ENCODE measurements around the gene TMEM37. TPM values are rescaled to one million over a fixed set of nuclear protein-coding genes. Genes with fewer than 3 reads are reported as not detected.

TMEM37 gene
- total RNA-seq, 2 experiments from 2014 or later = not detected

GRCh38 chr2:119449521-119449920, 17.9 kb downstream of the TMEM37 start:
- H3K9me3 Mint-ChIP-seq = no peaks in the 10 kb centered on the region
- H3K4me3 Mint-ChIP-seq = no peak overlapping the region

GRCh38 chr2:119451336-119452050, 19.8 kb downstream of the TMEM37 start:
- Mint-ChIP-seq H3K4me3 (no peak overlapping the region), H3K9me3 (peaks cover 2% of the 10 kb centered on the region), H3K36me3 (no peaks in the 10 kb centered on the region), H3K27me3 (peaks cover 40% of the 10 kb centered on the region), H3K4me1 (no peaks in the 10 kb centered on the region), H3K27ac (no peak overlapping the region)
- DNase-seq = no peak

More at GRCh38 chr2:119449521-119449920, 17.9 kb downstream of the TMEM37 start:
- Mint-ChIP-seq H3K36me3 (no peaks in the 10 kb centered on the region), H3K27me3 (peaks cover 29% of the 10 kb centered on the region), H3K4me1 (no peaks in the 10 kb centered on the region), H3K27ac (no peak overlapping the region)
- DNase-seq = no peak

- peaks cover 2% of the 10 kb centered on the region for H3K9me3 Mint-ChIP-seq
- H3K27ac Mint-ChIP-seq = no peak overlapping the region
- no peak overlapping the region for H3K4me3 Mint-ChIP-seq
- H3K27me3 Mint-ChIP-seq = peaks cover 34% of the 10 kb centered on the region
- H3K36me3 Mint-ChIP-seq = no peaks in the 10 kb centered on the region
- no peaks in the 10 kb centered on the region for H3K4me1 Mint-ChIP-seq
- no peak for DNase-seq
Measured at GRCh38 chr2:119453972-119454593, 22.4 kb downstream of the TMEM37 start.

- Mint-ChIP-seq H3K36me3 (no peaks in the 10 kb centered on the region), H3K27ac (no peak overlapping the region)
Measured at GRCh38 chr2:119455066-119455718, 23.5 kb downstream of the TMEM37 start.

GRCh38 chr2:119460076-119460475, 28.4 kb downstream of the TMEM37 start:
- no peak for DNase-seq
- Mint-ChIP-seq H3K36me3 (no peaks in the 10 kb centered on the region), H3K9me3 (peaks cover 2% of the 10 kb centered on the region), H3K4me3 (no peak overlapping the region), H3K27me3 (peaks cover 14% of the 10 kb centered on the region), H3K27ac (no peak overlapping the region), H3K4me1 (no peaks in the 10 kb centered on the region)

More at GRCh38 chr2:119455066-119455718, 23.5 kb downstream of the TMEM37 start:
- Mint-ChIP-seq H3K9me3 (peaks cover 2% of the 10 kb centered on the region), H3K4me3 (no peak overlapping the region), H3K27me3 (peaks cover 28% of the 10 kb centered on the region), H3K4me1 (no peaks in the 10 kb centered on the region)
- no peak for DNase-seq

GRCh38 chr2:119461811-119462210, 30.2 kb downstream of the TMEM37 start:
- no peak for DNase-seq
- H3K4me3 Mint-ChIP-seq = no peak overlapping the region
- no peaks in the 10 kb centered on the region for H3K4me1 Mint-ChIP-seq
- H3K36me3 Mint-ChIP-seq = no peaks in the 10 kb centered on the region
- no peaks in the 10 kb centered on the region for H3K9me3 Mint-ChIP-seq
- peaks cover 3% of the 10 kb centered on the region for H3K27me3 Mint-ChIP-seq
- H3K27ac Mint-ChIP-seq = no peak overlapping the region

GRCh38 chr2:119462574-119462973, 30.9 kb downstream of the TMEM37 start:
- H3K4me3 Mint-ChIP-seq = no peak overlapping the region
- no peaks in the 10 kb centered on the region for H3K36me3 Mint-ChIP-seq
- H3K27me3 Mint-ChIP-seq = peaks cover 5% of the 10 kb centered on the region
- DNase-seq = no peak
- H3K27ac Mint-ChIP-seq = no peak overlapping the region
- H3K9me3 Mint-ChIP-seq = no peaks in the 10 kb centered on the region
- H3K4me1 Mint-ChIP-seq = no peaks in the 10 kb centered on the region

- Mint-ChIP-seq H3K27me3 (peaks cover 5% of the 10 kb centered on the region), H3K4me1 (no peaks in the 10 kb centered on the region), H3K4me3 (no peak overlapping the region), H3K36me3 (no peaks in the 10 kb centered on the region), H3K27ac (no peak overlapping the region), H3K9me3 (no peaks in the 10 kb centered on the region)
- DNase-seq = no peak
Measured at GRCh38 chr2:119463136-119463535, 31.5 kb downstream of the TMEM37 start.

GRCh38 chr2:119463990-119464389, 32.3 kb downstream of the TMEM37 start:
- no peak for DNase-seq
- Mint-ChIP-seq H3K27ac (no peak overlapping the region), H3K27me3 (peaks cover 5% of the 10 kb centered on the region), H3K4me1 (no peaks in the 10 kb centered on the region), H3K36me3 (no peaks in the 10 kb centered on the region), H3K4me3 (no peak overlapping the region), H3K9me3 (no peaks in the 10 kb centered on the region)

GRCh38 chr2:119464981-119465380, 33.3 kb downstream of the TMEM37 start:
- no peak for DNase-seq
- Mint-ChIP-seq H3K4me1 (no peaks in the 10 kb centered on the region), H3K4me3 (no peak overlapping the region), H3K9me3 (no peaks in the 10 kb centered on the region), H3K27me3 (peaks cover 5% of the 10 kb centered on the region), H3K36me3 (no peaks in the 10 kb centered on the region), H3K27ac (no peak overlapping the region)

GRCh38 chr2:119465687-119466086, 34.0 kb downstream of the TMEM37 start:
- Mint-ChIP-seq H3K4me3 (no peak overlapping the region), H3K4me1 (no peaks in the 10 kb centered on the region), H3K36me3 (no peaks in the 10 kb centered on the region), H3K9me3 (no peaks in the 10 kb centered on the region), H3K27ac (no peak overlapping the region), H3K27me3 (peaks cover 5% of the 10 kb centered on the region)
- no peak for DNase-seq

- Mint-ChIP-seq H3K27ac (no peak overlapping the region), H3K9me3 (no peaks in the 10 kb centered on the region), H3K4me3 (no peak overlapping the region), H3K36me3 (no peaks in the 10 kb centered on the region), H3K27me3 (peaks cover 5% of the 10 kb centered on the region), H3K4me1 (no peaks in the 10 kb centered on the region)
- no peak for DNase-seq
Measured at GRCh38 chr2:119466373-119466772, 34.7 kb downstream of the TMEM37 start.

- Mint-ChIP-seq H3K36me3 (no peaks in the 10 kb centered on the region), H3K27ac (no peak overlapping the region), H3K9me3 (no peaks in the 10 kb centered on the region), H3K27me3 (peaks cover 5% of the 10 kb centered on the region), H3K4me3 (no peak overlapping the region), H3K4me1 (no peaks in the 10 kb centered on the region)
- no peak for DNase-seq
Measured at GRCh38 chr2:119468154-119468955, 36.7 kb downstream of the TMEM37 start.

GRCh38 chr2:119469131-119469530, 37.5 kb downstream of the TMEM37 start:
- H3K36me3 Mint-ChIP-seq = no peaks in the 10 kb centered on the region
- peaks cover 5% of the 10 kb centered on the region for H3K27me3 Mint-ChIP-seq
- DNase-seq = no peak
- H3K9me3 Mint-ChIP-seq = no peaks in the 10 kb centered on the region
- H3K4me1 Mint-ChIP-seq = no peaks in the 10 kb centered on the region
- no peak overlapping the region for H3K27ac Mint-ChIP-seq
- H3K4me3 Mint-ChIP-seq = no peak overlapping the region

Data from activated naive CD8-positive, alpha-beta T cell treated with anti-CD3 and anti-CD28 coated beads for 36 hours (primary cell).